Subcutaneous abdominal adipose tissue (tissue), 5 donors: ENCODE measurements around the gene ADARB2.

ENCODE experiments used
- H3K27ac ChIP-seq: one replicate; pipeline ENCODE4 v1.7.0; 2013; ENCODE audit warnings: low read depth, mild to moderate bottlenecking, inconsistent platforms, low read length, moderate library complexity
- H3K27me3 ChIP-seq, 5 donors: one replicate each; pipeline ENCODE4 v1.7.0; 2013; ENCODE audit warnings: low read length in 5 of 5, inconsistent platforms in 1 of 5; ENCODE audit not compliant: control insufficient read depth in 5 of 5, insufficient read depth in 4 of 5
- H3K36me3 ChIP-seq, 5 donors: one replicate each; pipeline ENCODE4 v1.7.0; 2013; ENCODE audit warnings: low read length in 5 of 5; ENCODE audit not compliant: control insufficient read depth in 5 of 5, insufficient read depth in 5 of 5
- H3K4me1 ChIP-seq, 5 donors: one replicate each; pipeline ENCODE4 v1.7.0; 2013; ENCODE audit warnings: low read length in 5 of 5, mild to moderate bottlenecking in 3 of 5, moderate library complexity in 1 of 5; ENCODE audit not compliant: control insufficient read depth in 5 of 5, insufficient read depth in 5 of 5
- H3K4me3 ChIP-seq, 5 donors: one replicate each; pipeline ENCODE4 v1.7.0; 2013; ENCODE audit warnings: low read length in 5 of 5, low read depth in 1 of 5
- H3K9ac ChIP-seq, 5 donors: one replicate each; pipeline ENCODE4 v1.7.0; 2013; ENCODE audit warnings: low read length in 5 of 5, mild to moderate bottlenecking in 4 of 5, moderate library complexity in 3 of 5
- H3K9me3 ChIP-seq, 5 donors: one replicate each; pipeline ENCODE4 v1.7.0; 2013; ENCODE audit warnings: low read length in 5 of 5; ENCODE audit not compliant: control insufficient read depth in 5 of 5
- donor health status: healthy.
- donor health status: healthy.
- donor health status: healthy.
- donor health status: healthy.
- donor health status: healthy.

Gene ADARB2

GRCh38 chr10:1548596-1548995 lies 188.7 kb downstream of the ADARB2 start:
- no peak overlapping the region for H3K9ac ChIP-seq
- H3K27ac ChIP-seq, result no peak overlapping the region
- H3K4me3 ChIP-seq, result no peak overlapping the region
- H3K4me1 ChIP-seq, result peaks cover 0 to 3% (median 0%) of the 10 kb centered on the region in 5 donors
- H3K27me3 ChIP-seq, result peaks cover 0 to 6% (median 0%) of the 10 kb centered on the region in 5 donors
- H3K9me3 ChIP-seq, result peaks cover 0 to 6% (median 0%) of the 10 kb centered on the region in 5 donors
- no peaks in the 10 kb centered on the region for H3K36me3 ChIP-seq

- peaks cover 0 to 6% (median 0%) of the 10 kb centered on the region in 5 donors for H3K27me3 ChIP-seq
- peaks cover 0 to 3% (median 0%) of the 10 kb centered on the region in 5 donors for H3K4me1 ChIP-seq
- H3K27ac ChIP-seq, result no peak overlapping the region
- H3K9ac ChIP-seq, result no peak overlapping the region
- no peak overlapping the region for H3K4me3 ChIP-seq
- peaks cover 0 to 6% (median 0%) of the 10 kb centered on the region in 5 donors for H3K9me3 ChIP-seq
- no peaks in the 10 kb centered on the region for H3K36me3 ChIP-seq
Observed at GRCh38 chr10:1548146-1548545, 189.2 kb downstream of the ADARB2 start.

GRCh38 chr10:1546431-1547110 lies 190.8 kb downstream of the ADARB2 start:
- Histone ChIP-seq H3K9me3 (peaks cover 0 to 6% (median 0%) of the 10 kb centered on the region in 5 donors), H3K27ac (no peak overlapping the region), H3K36me3 (no peaks in the 10 kb centered on the region), H3K4me1 (peaks cover 0 to 3% (median 0%) of the 10 kb centered on the region in 5 donors), H3K27me3 (peaks cover 0 to 6% (median 0%) of the 10 kb centered on the region in 5 donors), H3K9ac (no peak overlapping the region), H3K4me3 (no peak overlapping the region)

DNA sequence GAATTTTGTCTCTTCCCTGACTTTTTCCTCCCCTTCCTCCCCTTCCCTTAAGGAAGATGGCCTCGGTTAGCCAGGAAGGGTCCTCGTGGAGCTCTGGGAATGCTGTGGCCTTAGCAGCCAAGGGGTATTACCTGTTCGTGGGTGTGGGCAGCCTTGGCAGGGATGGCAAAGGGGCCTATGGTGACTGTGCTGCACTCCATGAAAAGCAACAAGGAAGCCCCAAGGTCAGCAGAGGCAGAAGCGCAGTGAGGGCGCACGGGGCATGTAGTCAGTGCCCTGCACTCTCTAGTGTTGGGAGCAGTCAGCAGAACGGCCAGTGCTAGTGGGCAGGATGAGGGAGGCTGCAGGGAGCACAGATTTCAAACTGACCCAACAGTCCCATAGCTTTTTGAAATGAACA lies 191.8 kb downstream of the ADARB2 start:
- H3K4me1 ChIP-seq, result peaks cover 0 to 3% (median 0%) of the 10 kb centered on the region in 5 donors
- H3K27ac ChIP-seq, result no peak overlapping the region
- no peak overlapping the region for H3K9ac ChIP-seq
- H3K4me3 ChIP-seq, result no peak overlapping the region
- H3K27me3 ChIP-seq, result peaks cover 0 to 6% (median 0%) of the 10 kb centered on the region in 5 donors
- H3K36me3 ChIP-seq, result no peaks in the 10 kb centered on the region
- peaks cover 0 to 6% (median 0%) of the 10 kb centered on the region in 5 donors for H3K9me3 ChIP-seq

DNA sequence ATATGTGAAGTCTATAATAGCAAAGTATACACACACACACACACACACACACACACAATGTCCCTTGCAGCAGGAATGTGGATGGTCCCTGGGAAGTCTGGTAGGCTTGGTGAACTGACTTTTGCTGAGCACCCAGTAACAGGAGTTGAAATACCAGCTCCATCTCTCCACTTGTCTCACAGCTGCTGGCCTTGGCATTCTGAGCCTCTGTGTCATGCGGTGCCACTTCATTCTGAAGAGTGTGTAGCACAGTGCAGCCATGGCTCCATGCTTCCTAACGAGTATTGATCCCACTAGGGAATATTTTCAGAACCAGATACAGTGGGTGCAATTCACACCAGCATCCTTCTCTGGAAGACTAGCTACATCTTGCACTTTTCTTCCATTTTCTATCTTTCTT lies 192.4 kb downstream of the ADARB2 start:
- no peak overlapping the region for H3K9ac ChIP-seq
- no peak overlapping the region for H3K27ac ChIP-seq
- H3K9me3 ChIP-seq, result peaks cover 0 to 6% (median 0%) of the 10 kb centered on the region in 5 donors
- H3K27me3 ChIP-seq, result peaks cover 0 to 6% (median 0%) of the 10 kb centered on the region in 5 donors
- no peak overlapping the region for H3K4me3 ChIP-seq
- H3K4me1 ChIP-seq, result peaks cover 0 to 3% (median 0%) of the 10 kb centered on the region in 5 donors
- no peaks in the 10 kb centered on the region for H3K36me3 ChIP-seq

- Histone ChIP-seq H3K27ac (no peak overlapping the region), H3K36me3 (no peaks in the 10 kb centered on the region), H3K9me3 (peaks cover 0 to 6% (median 0%) of the 10 kb centered on the region in 5 donors), H3K27me3 (peaks cover 0 to 6% (median 0%) of the 10 kb centered on the region in 5 donors), H3K4me1 (no peaks in the 10 kb centered on the region), H3K4me3 (no peak overlapping the region), H3K9ac (no peak overlapping the region)
Observed at GRCh38 chr10:1544209-1544673, 193.1 kb downstream of the ADARB2 start.

DNA sequence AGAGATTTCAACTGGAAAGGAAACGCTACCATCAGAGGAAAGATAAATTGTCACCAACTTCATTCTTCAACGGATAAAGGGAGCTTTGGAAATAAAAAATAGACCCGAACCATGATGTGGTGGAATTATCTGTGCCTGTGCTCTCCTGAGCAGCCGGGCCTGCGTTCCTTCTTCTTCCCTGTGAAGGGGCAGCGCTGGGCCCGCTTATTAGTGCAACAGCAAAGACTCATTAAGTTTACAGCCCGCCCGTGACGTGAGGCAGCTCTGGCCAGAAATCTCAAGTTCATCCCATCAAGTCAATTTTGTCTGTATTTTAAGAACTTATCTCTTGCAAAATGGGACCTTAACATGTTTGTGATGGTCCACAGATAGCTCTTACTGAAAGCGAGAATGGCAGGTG lies 193.7 kb downstream of the ADARB2 start:
- no peaks in the 10 kb centered on the region for H3K4me1 ChIP-seq
- no peak overlapping the region for H3K27ac ChIP-seq
- H3K4me3 ChIP-seq, result no peak overlapping the region
- peaks cover 0 to 6% (median 2%) of the 10 kb centered on the region in 5 donors for H3K27me3 ChIP-seq
- peaks cover 0 to 6% (median 0%) of the 10 kb centered on the region in 5 donors for H3K9me3 ChIP-seq
- no peaks in the 10 kb centered on the region for H3K36me3 ChIP-seq
- H3K9ac ChIP-seq, result no peak overlapping the region

GRCh38 chr10:1542941-1543340 lies 194.4 kb downstream of the ADARB2 start:
- Histone ChIP-seq H3K9ac (no peak overlapping the region), H3K4me3 (no peak overlapping the region), H3K4me1 (no peaks in the 10 kb centered on the region), H3K27me3 (peaks cover 0 to 6% (median 4%) of the 10 kb centered on the region in 5 donors), H3K27ac (no peak overlapping the region), H3K9me3 (peaks cover 0 to under 1% (median 0%) of the 10 kb centered on the region in 5 donors), H3K36me3 (no peaks in the 10 kb centered on the region)

- Histone ChIP-seq H3K27ac (no peak overlapping the region), H3K36me3 (no peaks in the 10 kb centered on the region), H3K9me3 (no peaks in the 10 kb centered on the region), H3K27me3 (peaks cover 0 to 5% (median 1%) of the 10 kb centered on the region in 5 donors), H3K9ac (no peak overlapping the region), H3K4me3 (no peak overlapping the region), H3K4me1 (no peaks in the 10 kb centered on the region)
Observed at GRCh38 chr10:1540144-1540543, 197.2 kb downstream of the ADARB2 start.

DNA sequence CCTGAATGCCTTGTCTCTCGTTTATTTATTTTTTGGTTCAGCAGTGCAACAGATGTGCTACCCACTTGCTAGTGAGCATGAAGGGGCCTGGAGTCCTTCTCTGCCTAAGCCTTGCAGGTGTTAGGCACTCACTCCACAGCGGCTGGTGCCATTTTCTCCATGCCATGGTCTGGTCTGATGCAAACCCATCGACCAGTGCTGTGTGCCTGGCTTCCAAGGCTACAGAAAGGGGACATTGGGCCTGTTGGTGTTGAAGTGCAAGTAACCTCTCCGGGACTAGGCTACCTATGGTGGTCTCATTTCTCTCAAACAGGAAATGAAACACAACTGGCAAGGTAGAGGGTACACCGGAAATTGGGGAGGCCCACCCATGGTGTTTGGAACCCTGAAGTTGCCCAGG lies 198.1 kb downstream of the ADARB2 start:
- Histone ChIP-seq H3K27me3 (peaks cover 0 to 5% (median 3%) of the 10 kb centered on the region in 5 donors), H3K4me1 (no peaks in the 10 kb centered on the region), H3K9ac (no peak overlapping the region), H3K36me3 (no peaks in the 10 kb centered on the region), H3K27ac (no peak overlapping the region), H3K9me3 (no peaks in the 10 kb centered on the region), H3K4me3 (no peak overlapping the region)
